OCI-LY1 (cell line): ENCODE measurements around the gene GJA8.
"Not testable (repeated sequence)": the region's sequence is repeated elsewhere in the genome, so short reads cannot be mapped to it uniquely, and the experiment has no call there.

Source experiments
- H2AFZ ChIP-seq: fragments of 200-600 bp; sonication (generic), shearing (Covaris generic); 2 replicates; pipeline ENCODE4 v1.6.0; 2014; ENCODE audit warnings: antibody characterized with exemption, mild to moderate bottlenecking, low read length
- H3F3A ChIP-seq: fragments of 200-600 bp; sonication (generic), shearing (Covaris generic); 2 replicates; pipeline ENCODE4 v1.6.0; 2014; ENCODE audit warnings: mild to moderate bottlenecking, antibody characterized with exemption, low read length, moderate library complexity; ENCODE audit not compliant: insufficient read depth
- H3K27ac ChIP-seq: fragments of 200-600 bp; sonication (generic); 2 replicates; pipeline ENCODE4 v1.5.1; 2014; ENCODE audit warnings: low read length, mixed run types, mild to moderate bottlenecking, low read depth; ENCODE audit not compliant: poor library complexity, severe bottlenecking
- H3K27me3 ChIP-seq: fragments of 200-600 bp; sonication (generic); 2 replicates; pipeline ENCODE4 v1.6.0; 2014; ENCODE audit warnings: antibody characterized with exemption, mild to moderate bottlenecking, low read length, moderate library complexity; ENCODE audit not compliant: insufficient read depth
- H3K36me3 ChIP-seq: fragments of 200-600 bp; sonication (generic); 2 replicates; pipeline ENCODE4 v1.6.1; 2014; ENCODE audit warnings: mild to moderate bottlenecking, antibody characterized with exemption, low read length, moderate library complexity, mixed read lengths; ENCODE audit not compliant: insufficient read depth
- H3K4me1 ChIP-seq: fragments of 200-600 bp; sonication (generic); 2 replicates; pipeline ENCODE4 v1.5.1; 2014; ENCODE audit warnings: mild to moderate bottlenecking, low read length, moderate library complexity; ENCODE audit not compliant: insufficient read depth, severe bottlenecking
- H3K4me2 ChIP-seq: fragments of 200-600 bp; sonication (generic), shearing (Covaris generic); 2 replicates; pipeline ENCODE4 v1.6.1; 2014; ENCODE audit warnings: low read length
- H3K4me3 ChIP-seq: fragments of 200-600 bp; sonication (generic); 2 replicates; pipeline ENCODE4 v1.5.1; 2014; ENCODE audit warnings: low read length, low read depth, mild to moderate bottlenecking, mixed read lengths; ENCODE audit not compliant: poor library complexity, severe bottlenecking
- H3K79me2 ChIP-seq: fragments of 200-600 bp; shearing (Covaris generic); 2 replicates; pipeline ENCODE4 v1.6.1; 2016; ENCODE audit warnings: mixed run types, low read length, mixed read lengths; ENCODE audit not compliant: insufficient read depth
- H3K9ac ChIP-seq: fragments of 200-600 bp; sonication (generic), shearing (Covaris generic); 2 replicates; pipeline ENCODE4 v1.6.1; 2014; ENCODE audit warnings: mild to moderate bottlenecking, low read length, mixed read lengths
- H3K9me2 ChIP-seq: fragments of 200-600 bp; sonication (generic), shearing (Covaris generic); 2 replicates; pipeline ENCODE4 v1.6.1; 2014; ENCODE audit warnings: low read depth, mild to moderate bottlenecking, low read length, mixed read lengths
- H3K9me3 ChIP-seq: fragments of 200-600 bp; shearing (Covaris generic); 2 replicates; pipeline ENCODE4 v1.6.1; 2014; ENCODE audit warnings: low read length, mixed read lengths
- H4K20me1 ChIP-seq: fragments of 200-600 bp; sonication (generic), shearing (Covaris generic); 2 replicates; pipeline ENCODE4 v1.6.0; 2016; ENCODE audit warnings: mild to moderate bottlenecking, low read length; ENCODE audit not compliant: insufficient read depth
- CTCF ChIP-seq: fragments of 200-600 bp; sonication (generic), shearing (Covaris generic); IDR thresholded peaks from 2 replicates; pipeline ENCODE4 v1.5.1; 2017; ENCODE audit warnings: mild to moderate bottlenecking, antibody characterized with exemption, low read length, moderate library complexity, mixed read lengths
- EZH2 ChIP-seq: fragments of 200-600 bp; sonication (generic), shearing (Covaris generic); IDR thresholded peaks from 2 replicates; pipeline ENCODE4 v1.8.0; 2017; ENCODE audit warnings: borderline replicate concordance, mixed run types, mild to moderate bottlenecking, antibody characterized with exemption, low read length, moderate library complexity, mixed read lengths

The GJA8 gene

GRCh38 chr1:147924813-147925212 lies 22.2 kb downstream of the GJA8 start:
- H3F3A ChIP-seq, result no peaks in the 10 kb centered on the region
- H3K4me3 ChIP-seq, result no peak overlapping the region
- peaks cover 6% of the 10 kb centered on the region for H3K4me1 ChIP-seq
- no peaks in the 10 kb centered on the region for H3K27me3 ChIP-seq
- H3K9ac ChIP-seq, result no peak overlapping the region
- no peak overlapping the region for H3K4me2 ChIP-seq
- H3K27ac ChIP-seq, result no peak overlapping the region
- H3K36me3 ChIP-seq, result no peaks in the 10 kb centered on the region
- TF ChIP-seq CTCF (no peak), EZH2 (no peak)
- no peaks in the 10 kb centered on the region for H3K9me2 ChIP-seq
- peaks cover under 1% of the 10 kb centered on the region; the same call in 1 of the 2 replicates for H3K79me2 ChIP-seq
- H3K9me3 ChIP-seq, result no peaks in the 10 kb centered on the region
- H4K20me1 ChIP-seq, result no peaks in the 10 kb centered on the region
- no peak overlapping the region for H2AFZ ChIP-seq

GRCh38 chr1:147927215-147927614 lies 24.6 kb downstream of the GJA8 start:
- not testable (repeated sequence) for H4K20me1 ChIP-seq, H3K9ac ChIP-seq, H2AFZ ChIP-seq, H3K9me2 ChIP-seq, H3K27me3 ChIP-seq, H3K36me3 ChIP-seq, H3K4me3 ChIP-seq, H3K4me2 ChIP-seq, H3K27ac ChIP-seq, H3K79me2 ChIP-seq, H3K9me3 ChIP-seq, H3F3A ChIP-seq
- peaks cover 12% of the 10 kb centered on the region for H3K4me1 ChIP-seq

- H3K36me3 ChIP-seq, H3F3A ChIP-seq, H3K9me3 ChIP-seq, H3K9me2 ChIP-seq, H4K20me1 ChIP-seq, H3K4me3 ChIP-seq, H3K27ac ChIP-seq, H3K79me2 ChIP-seq, H3K27me3 ChIP-seq, H3K4me2 ChIP-seq, H2AFZ ChIP-seq, H3K9ac ChIP-seq: not testable (repeated sequence)
- peaks cover 12% of the 10 kb centered on the region for H3K4me1 ChIP-seq
These were observed 25.1 kb downstream of the GJA8 start for GRCh38 chr1:147927689-147928088.

GRCh38 chr1:147928236-147929132 lies 25.9 kb downstream of the GJA8 start, which contains the start of gene GPR89B:
Gene GPR89B (plus strand): TSS chr1:147928420. CDS start chr1:147928537, 117 bp downstream.
- H3K4me1 ChIP-seq, result peaks cover 12% of the 10 kb centered on the region
- peak within 1 kb of the TSS; percentile 74 for H3K4me3 ChIP-seq
- not testable (repeated sequence) for H3K9me2 ChIP-seq, H4K20me1 ChIP-seq, H3K27me3 ChIP-seq, H3F3A ChIP-seq, H3K36me3 ChIP-seq, H2AFZ ChIP-seq, H3K79me2 ChIP-seq, H3K27ac ChIP-seq, H3K9me3 ChIP-seq
- peak within 1 kb of the TSS; percentile 59 for H3K4me2 ChIP-seq
- H3K9ac ChIP-seq, result peak within 1 kb of the TSS; percentile 78

GRCh38 chr1:147931137-147931536 lies 28.5 kb downstream of the GJA8 start:
- H3K9ac ChIP-seq, result not testable (repeated sequence)

GRCh38 chr1:147935296-147935695 lies 32.7 kb downstream of the GJA8 start:
- not testable (repeated sequence) for H3K27me3 ChIP-seq, H3K27ac ChIP-seq, H3K9ac ChIP-seq, H2AFZ ChIP-seq, H3K9me2 ChIP-seq, H3F3A ChIP-seq, H3K9me3 ChIP-seq, H3K79me2 ChIP-seq, H3K4me1 ChIP-seq, H3K4me2 ChIP-seq, H3K36me3 ChIP-seq, H3K4me3 ChIP-seq, H4K20me1 ChIP-seq

More at GRCh38 chr1:147931137-147931536, 28.5 kb downstream of the GJA8 start:
- H3K9me2 ChIP-seq, H3K4me2 ChIP-seq, H3K79me2 ChIP-seq, H3K27me3 ChIP-seq, H3K4me3 ChIP-seq, H3K9me3 ChIP-seq, H4K20me1 ChIP-seq, H3K36me3 ChIP-seq, H2AFZ ChIP-seq, H3K27ac ChIP-seq, H3F3A ChIP-seq: not testable (repeated sequence)
- peaks cover 12% of the 10 kb centered on the region for H3K4me1 ChIP-seq

GRCh38 chr1:147940456-147940855 lies 37.9 kb downstream of the GJA8 start:
- not testable (repeated sequence) for H3K9me2 ChIP-seq, H3K9me3 ChIP-seq, H3F3A ChIP-seq, H3K9ac ChIP-seq, H3K4me2 ChIP-seq, H2AFZ ChIP-seq, H3K4me3 ChIP-seq, H3K27me3 ChIP-seq, H3K36me3 ChIP-seq, H3K4me1 ChIP-seq, H3K27ac ChIP-seq, H4K20me1 ChIP-seq, H3K79me2 ChIP-seq
